ENCODE data around the gene STMN3. TPM values are rescaled to one million over a fixed set of nuclear protein-coding genes. Genes with fewer than 3 reads are reported as not detected.
"Not testable (repeated sequence)": the region's sequence is repeated elsewhere in the genome, so short reads cannot be mapped to it uniquely, and the experiment has no call there.

Gene STMN3
- total RNA-seq, 1 donor from 2014 or later = 12.1 TPM

DNA sequence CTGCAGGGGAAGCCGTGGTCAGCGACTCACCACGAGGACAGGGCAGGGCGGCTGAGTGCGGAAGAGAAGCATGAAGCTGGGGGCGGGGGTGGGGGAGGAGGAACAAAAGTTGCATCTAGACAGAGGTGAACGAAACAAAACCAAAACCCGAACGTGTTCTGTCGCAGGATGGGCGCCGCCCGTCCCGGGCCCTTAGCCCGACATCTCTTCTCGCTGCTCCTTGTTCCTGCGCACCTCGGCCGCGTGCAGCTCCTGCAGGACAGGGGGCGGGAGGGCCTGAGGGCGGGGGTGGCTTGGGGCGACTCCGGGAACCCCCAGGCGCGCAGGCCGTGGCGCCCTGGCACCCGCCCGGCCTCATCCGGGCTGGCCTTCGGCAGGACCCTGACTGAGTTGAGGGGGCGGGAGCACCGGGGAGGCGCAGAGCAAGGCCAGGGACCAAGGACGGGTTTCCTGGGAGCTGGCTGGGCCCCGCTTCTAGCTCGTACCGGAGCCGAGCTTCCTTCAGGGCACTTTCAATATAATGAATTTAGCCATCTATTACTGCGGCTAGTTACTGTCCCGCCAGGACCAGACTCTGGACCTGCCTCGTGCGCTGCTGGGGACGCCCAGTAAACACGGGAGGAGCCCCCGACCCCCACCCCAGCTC, 12.0 kb downstream of the STMN3 start:
- peak; percentile 77 for DNase-seq
- Histone ChIP-seq H3K9me3 (no peaks in the 10 kb centered on the region), H3K36me3 (no peaks in the 10 kb centered on the region), H3K27me3 (ENCODE audit: low read depth) (no peaks in the 10 kb centered on the region), H3K4me1 (peaks cover 38% of the 10 kb centered on the region), H3K27ac (peak overlapping the region; percentile 95), H3K4me3 (peak overlapping the region; percentile 73)
- TF ChIP-seq, protein P1, sequence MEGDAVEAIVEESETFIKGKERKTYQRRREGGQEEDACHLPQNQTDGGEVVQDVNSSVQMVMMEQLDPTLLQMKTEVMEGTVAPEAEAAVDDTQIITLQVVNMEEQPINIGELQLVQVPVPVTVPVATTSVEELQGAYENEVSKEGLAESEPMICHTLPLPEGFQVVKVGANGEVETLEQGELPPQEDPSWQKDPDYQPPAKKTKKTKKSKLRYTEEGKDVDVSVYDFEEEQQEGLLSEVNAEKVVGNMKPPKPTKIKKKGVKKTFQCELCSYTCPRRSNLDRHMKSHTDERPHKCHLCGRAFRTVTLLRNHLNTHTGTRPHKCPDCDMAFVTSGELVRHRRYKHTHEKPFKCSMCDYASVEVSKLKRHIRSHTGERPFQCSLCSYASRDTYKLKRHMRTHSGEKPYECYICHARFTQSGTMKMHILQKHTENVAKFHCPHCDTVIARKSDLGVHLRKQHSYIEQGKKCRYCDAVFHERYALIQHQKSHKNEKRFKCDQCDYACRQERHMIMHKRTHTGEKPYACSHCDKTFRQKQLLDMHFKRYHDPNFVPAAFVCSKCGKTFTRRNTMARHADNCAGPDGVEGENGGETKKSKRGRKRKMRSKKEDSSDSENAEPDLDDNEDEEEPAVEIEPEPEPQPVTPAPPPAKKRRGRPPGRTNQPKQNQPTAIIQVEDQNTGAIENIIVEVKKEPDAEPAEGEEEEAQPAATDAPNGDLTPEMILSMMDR (IDR thresholded peaks at IDR 0.05) = no peak
- peak; percentile 59 to 67 for ATAC-seq
- intact Hi-C loops (cut with DNase I) = no loop called here

DNA sequence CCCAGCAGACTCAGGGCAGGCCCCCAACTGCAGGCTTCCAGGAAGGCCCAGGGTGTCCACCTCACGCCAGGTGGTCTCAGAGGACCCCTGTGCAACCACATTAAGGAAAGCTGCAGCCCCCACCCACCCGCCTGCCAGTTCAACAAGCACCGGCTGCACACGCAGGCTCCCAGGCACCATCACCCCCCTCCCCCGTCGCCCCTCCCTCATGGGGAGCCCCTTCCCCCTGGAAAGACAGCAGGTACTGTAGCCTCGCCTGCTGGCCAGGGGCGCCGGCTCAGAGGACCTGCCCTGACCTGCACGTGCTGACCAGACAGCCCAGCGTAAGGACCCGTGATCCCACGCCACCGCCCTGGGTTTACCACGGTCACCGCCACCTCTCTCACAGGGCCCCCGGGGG, 12.5 kb downstream of the STMN3 start:
- H3K27me3 ChIP-seq (ENCODE audit: low read depth); intact Hi-C loops (cut with DNase I); H3K36me3 ChIP-seq; ATAC-seq; H3K9me3 ChIP-seq: not testable (repeated sequence)
- Histone ChIP-seq H3K4me3 (peak overlapping the region; percentile 73), H3K27ac (peak overlapping the region; percentile 84), H3K4me1 (peaks cover 42% of the 10 kb centered on the region)
- DNase-seq = peak; percentile 52

DNA sequence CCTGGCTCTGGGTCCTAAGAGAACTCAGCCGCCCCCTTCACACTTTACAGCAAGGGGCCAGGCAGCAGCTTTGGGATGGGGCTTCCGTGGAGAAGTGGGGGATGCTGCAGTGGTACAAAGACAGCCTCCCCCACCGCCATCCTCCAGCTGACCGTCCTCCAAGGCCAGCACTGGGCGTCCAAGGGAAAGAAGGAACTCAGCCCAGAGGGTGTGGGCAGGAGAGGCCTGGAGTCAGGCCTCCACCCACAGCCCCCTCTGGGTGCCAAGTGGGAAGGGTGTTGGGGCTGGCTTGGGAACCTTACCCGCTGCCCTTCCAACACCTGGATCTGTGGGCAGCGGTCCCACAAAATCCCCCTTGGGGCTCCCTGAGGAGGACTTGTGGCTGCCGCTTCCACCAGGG, 13.1 kb downstream of the STMN3 start:
- no peaks in the 10 kb centered on the region for H3K9me3 ChIP-seq
- DNase-seq = peak; percentile 53
- H3K27me3 ChIP-seq (ENCODE audit: low read depth) = no peaks in the 10 kb centered on the region
- H3K36me3 ChIP-seq = no peaks in the 10 kb centered on the region
- intact Hi-C loops (cut with DNase I) = no loop called here
- no peak for ATAC-seq
- peak overlapping the region; percentile 73 for H3K4me3 ChIP-seq
- peaks cover 47% of the 10 kb centered on the region for H3K4me1 ChIP-seq
- TF ChIP-seq, protein P1 (IDR thresholded peaks at IDR 0.05) = no peak
- peak overlapping the region; percentile 84 for H3K27ac ChIP-seq

DNA sequence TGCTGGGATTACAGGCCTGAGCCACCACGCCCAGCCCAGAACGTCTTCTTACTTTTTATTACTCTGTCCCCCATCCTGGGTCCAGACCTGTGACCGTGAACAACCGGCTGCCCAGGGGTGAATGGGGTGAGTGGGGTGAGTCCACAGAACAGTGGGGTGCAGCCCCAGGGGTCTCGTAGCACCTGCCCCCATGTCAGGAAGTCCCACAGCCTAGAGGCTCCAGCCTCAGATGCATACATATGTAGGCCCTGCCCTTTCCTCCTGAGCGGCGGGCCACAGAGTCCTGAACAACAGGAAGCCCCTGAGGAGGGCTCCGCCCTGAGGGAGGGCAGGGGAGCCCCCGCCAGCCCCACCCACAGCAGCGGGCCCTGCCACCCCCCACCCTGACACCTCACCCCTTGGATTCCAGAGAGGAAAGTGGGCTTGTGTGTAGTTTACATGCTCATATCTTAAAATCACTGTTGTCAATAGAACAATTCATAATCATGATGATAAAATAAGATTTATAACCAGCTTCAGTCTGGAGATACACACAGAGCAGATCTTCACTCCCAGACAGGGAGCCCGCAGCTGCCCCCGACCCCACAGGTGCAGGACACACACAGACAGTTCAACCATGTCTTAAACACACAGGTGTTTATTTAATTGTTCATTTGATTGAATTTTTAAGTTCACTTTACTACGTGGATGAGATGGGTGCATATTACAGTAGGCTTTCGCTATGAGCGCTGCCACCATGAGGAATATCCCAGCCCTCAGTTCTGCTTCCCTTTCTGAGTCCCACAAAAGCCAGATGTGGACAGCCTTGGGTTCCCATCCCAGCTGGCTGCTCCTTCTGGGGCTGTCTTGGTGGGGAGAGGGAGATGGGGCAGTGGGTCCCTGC, 13.9 kb downstream of the STMN3 start:
- peak; percentile 65 for DNase-seq
- peak overlapping the region; percentile 84 for H3K27ac ChIP-seq
- ATAC-seq = peak in 1 of 2 donors; percentile 4
- TF ChIP-seq, protein P1 (IDR thresholded peaks at IDR 0.05) = no peak
- H3K9me3 ChIP-seq = no peaks in the 10 kb centered on the region
- intact Hi-C loops (cut with DNase I) = no loop called here
- no peaks in the 10 kb centered on the region for H3K36me3 ChIP-seq
- H3K27me3 ChIP-seq (ENCODE audit: low read depth) = no peaks in the 10 kb centered on the region
- peaks cover 52% of the 10 kb centered on the region for H3K4me1 ChIP-seq
- peak overlapping the region; percentile 73 for H3K4me3 ChIP-seq

DNA sequence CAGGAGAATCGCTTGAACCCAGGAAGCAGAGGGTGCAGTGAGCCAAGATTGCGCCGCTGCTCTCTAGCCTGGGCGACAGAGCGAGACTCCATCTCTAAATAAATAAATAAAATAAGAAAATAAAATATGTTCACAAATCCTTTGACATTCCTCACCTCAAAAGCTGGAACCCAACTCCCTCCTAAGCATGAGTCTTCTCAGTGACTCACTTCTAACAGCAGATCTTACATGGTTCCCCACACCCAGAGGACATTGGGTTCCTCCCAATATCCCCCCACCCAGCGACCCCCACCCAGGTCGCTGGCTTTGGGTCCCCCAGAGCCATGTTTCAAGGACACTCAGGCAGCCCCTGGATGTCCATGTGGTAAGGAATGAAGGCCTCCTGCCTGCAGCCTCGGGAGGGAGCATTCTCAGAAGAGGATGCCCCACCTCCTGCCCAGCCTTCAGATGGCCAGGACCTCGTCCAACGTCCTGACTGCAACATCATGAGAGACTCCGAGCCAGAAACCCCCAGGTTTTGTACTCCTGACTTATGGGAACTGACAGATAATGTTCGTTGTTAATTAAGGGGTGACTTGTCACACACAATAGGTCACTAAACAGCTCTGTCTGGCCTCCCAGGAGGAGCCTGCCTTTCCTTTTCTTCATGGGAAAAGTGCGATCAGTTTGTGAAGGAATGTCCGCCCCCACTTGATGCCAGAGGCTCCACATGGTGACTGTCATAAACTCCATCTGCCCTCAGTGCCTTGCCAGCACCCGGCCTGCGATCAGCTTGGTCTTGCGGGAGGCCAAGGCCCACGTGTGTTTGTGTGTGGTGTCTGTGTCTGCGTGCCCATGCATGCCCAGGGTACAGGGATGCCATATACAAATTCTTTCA, 16.2 kb downstream of the STMN3 start:
- Histone ChIP-seq H3K4me1 (peaks cover 43% of the 10 kb centered on the region), H3K27me3 (ENCODE audit: low read depth) (no peaks in the 10 kb centered on the region), H3K9me3 (no peaks in the 10 kb centered on the region), H3K36me3 (no peaks in the 10 kb centered on the region), H3K4me3 (no peak overlapping the region), H3K27ac (peak overlapping the region; percentile 36)
- intact Hi-C loops (cut with DNase I) = no loop called here
- TF ChIP-seq, protein P1 (IDR thresholded peaks at IDR 0.05) = no peak
- ATAC-seq (no peak), DNase-seq (no peak)

Measured in lower lobe of right lung (tissue), 2 donors.